NCI-H2227 (cell line): Measurements from ENCODE around the gene CYP26B1.

Experiments
- DNase-seq: peaks from one replicate; lab custom pipeline; 2025; ENCODE audit not compliant: unreplicated experiment; lab: John Stamatoyannopoulos, UW

Gene CYP26B1

GRCh38 chr2:72141881-72142451 is 5.7 kb downstream of the CYP26B1 start:
- DNase-seq: no peak

- no peak for DNase-seq
Measured at GRCh38 chr2:72141032-72141645, 6.5 kb downstream of the CYP26B1 start.

GRCh38 chr2:72140621-72140960 is 7.1 kb downstream of the CYP26B1 start:
- no peak for DNase-seq

- DNase-seq: no peak
Measured at GRCh38 chr2:72139874-72140620, 7.6 kb downstream of the CYP26B1 start.

DNA sequence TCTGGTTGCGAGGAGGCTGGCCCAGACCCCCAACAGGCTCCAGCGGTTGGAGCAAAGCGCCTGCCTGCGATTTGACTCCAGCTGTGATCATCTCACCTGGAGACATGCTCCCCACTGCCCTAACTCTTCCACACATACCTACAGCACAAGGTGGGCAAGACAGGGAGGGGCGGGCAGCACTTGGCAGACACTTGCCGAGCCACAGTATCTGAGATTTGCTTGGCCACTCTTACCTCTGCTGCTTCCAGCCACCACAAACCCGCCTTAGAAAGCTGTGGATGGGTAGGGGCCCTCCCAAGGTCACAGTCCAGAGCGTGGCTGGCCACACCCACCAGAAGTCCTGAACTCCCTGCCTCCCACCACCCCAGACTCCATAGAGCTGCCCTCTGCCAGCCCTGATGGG is 8.2 kb downstream of the CYP26B1 start:
- DNase-seq: no peak

DNA sequence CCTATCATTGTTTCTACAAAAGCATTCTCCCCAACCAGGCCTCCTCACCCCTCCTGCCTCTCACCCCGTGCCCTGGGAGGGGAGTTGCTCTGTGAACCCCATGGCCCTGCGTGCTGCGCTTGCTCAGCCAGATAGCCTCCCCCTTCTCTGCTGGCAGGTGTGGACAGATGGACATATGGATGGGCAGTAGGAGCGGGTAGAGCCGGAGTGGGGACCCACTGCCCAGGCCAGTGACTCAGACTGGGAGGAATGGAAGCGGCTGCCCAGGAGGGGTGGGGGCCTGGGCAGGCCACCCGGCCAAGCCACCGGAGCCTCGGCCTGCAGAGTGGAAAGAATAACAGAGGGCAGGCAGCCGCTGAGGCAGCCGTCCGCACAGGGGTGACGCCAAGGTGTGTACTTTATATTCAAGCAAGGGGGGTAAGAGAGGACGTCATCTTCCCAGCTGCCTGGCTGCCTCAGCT is 8.7 kb downstream of the CYP26B1 start:
- no peak for DNase-seq

DNA sequence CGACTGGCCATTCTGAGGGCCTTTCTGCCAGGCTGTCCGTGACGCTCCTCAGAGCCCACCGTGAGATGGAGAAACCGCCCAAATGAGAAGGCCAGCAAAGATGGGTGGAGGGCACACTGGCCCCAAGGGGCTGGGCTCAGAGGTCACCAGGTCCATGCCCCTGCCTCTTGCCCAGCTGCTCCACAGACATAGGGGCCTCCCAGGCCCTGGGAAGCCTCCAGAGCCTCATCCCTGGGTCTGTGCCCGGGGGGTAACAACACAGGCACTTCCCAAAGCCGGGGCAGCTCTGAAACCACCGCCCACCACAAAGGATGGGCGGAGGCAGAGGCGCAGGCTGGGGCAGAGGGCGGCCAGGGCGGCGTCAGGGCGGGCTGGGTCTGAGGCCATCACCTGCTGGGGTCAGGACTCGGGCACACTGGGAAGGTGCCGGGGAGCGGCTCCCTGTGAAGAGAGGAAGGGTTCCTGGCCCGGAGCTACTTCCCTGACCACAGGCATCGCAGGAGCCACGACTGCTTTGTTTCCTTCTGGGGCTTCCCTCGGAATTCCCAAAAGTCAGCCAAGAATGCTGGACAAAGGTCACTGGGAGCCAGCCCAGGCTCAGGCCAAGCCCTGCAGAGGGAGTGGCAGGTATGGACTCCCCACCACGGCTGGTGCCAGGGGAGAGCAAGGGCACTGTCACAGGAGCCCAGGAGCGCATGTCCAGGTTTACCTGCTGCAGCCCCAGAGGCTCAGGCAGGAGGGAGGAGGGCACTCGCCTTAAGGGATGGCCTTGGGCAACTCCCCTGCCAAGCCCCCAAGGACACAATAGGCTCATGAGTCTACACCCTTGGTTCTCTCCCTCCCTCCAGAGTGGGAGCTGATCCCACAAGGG is 9.4 kb downstream of the CYP26B1 start:
- no peak for DNase-seq

DNA sequence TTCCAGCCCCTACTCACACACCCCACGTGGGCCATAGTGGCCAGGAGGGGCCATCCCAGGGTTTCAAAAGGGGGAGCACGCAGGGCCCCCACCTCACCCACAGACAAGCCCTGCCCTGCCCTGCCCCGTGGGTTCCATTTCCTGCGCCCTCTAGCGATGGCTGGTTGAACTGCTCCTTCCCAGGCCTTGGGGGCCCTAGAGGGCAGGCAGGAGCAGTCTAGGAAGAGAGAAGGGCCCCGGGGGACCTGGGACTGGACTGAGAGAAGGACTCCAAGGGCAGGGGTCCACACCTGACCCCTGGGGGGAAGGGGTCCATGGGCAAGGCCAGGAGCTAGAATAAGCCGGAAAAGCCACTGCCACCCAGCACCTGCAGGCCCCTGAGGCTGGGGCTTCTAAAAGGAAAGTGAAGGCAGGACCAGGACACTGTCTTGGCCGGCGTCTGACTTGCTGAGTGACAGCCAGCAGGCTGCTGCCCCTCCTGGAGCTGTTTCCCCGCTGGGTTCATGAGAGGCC is 10.1 kb downstream of the CYP26B1 start:
- peak; percentile 52 for DNase-seq

DNA sequence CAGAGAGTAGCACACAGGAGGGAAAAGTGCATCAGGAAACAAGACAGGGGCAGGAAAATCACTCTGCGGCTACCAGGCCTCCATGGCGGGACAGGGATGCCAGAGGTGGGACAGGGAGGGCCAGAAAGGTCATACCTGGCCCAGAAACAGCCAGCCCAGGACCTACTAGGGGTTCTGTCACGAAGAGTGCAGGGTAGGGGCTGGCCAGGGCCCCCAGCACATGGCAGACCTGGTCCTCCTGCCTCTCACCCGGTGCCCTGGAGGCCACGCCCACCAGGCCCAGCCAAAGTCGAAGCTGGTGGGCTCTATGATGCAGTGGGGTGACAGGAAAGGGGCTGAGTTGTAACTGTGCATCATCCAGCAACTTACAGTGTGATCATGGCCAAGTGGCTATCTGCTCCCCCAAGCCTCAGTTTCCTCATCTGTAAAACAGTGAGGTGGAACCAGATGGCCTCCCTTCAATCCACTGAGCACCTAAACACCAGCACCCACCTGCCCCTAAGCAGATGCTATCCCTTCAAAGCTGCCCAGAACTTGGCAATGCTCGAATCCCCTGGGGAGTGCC is 10.6 kb downstream of the CYP26B1 start:
- DNase-seq: no peak

DNA sequence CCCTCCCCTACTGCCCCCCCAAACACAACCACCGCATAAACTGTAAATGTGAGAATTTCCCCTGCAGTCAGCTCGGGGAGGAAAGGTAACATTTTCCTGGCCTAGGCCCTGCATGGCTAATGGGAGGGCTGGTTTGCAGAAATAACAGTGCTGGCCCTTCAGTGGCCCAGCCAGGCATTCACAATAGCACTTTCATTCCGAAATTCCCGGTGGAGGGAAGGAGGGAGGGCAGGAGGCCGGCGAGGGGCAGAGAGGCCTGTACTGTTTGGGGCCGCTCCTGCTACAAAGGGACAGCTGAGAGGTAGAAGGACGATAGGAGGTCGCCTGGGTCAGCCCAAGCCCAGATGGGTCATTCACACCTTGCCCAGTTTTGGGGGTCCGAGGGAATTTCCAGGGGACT is 11.3 kb downstream of the CYP26B1 start:
- DNase-seq: no peak

DNA sequence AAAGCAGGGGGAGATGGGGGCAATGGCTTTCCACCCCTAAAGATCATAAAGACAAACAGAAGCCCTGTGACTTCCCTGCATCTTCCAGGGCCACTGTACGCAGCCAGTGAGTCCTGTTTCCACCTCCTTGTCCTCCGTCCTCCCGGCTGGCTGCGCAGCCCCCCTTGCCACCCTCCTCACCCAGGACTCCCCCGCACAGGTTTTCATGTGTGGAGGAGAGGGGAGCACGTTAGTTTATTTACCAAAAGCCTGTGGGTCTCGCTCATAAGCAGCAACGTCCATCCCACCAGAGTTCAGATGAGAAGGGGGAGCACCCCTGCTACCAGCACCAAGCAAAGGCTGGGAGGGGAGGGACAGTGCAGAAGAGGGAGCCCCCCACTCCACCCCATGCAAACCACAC is 11.7 kb downstream of the CYP26B1 start:
- DNase-seq: no peak

GRCh38 chr2:72134997-72135800 is 12.5 kb downstream of the CYP26B1 start:
- no peak for DNase-seq

DNA sequence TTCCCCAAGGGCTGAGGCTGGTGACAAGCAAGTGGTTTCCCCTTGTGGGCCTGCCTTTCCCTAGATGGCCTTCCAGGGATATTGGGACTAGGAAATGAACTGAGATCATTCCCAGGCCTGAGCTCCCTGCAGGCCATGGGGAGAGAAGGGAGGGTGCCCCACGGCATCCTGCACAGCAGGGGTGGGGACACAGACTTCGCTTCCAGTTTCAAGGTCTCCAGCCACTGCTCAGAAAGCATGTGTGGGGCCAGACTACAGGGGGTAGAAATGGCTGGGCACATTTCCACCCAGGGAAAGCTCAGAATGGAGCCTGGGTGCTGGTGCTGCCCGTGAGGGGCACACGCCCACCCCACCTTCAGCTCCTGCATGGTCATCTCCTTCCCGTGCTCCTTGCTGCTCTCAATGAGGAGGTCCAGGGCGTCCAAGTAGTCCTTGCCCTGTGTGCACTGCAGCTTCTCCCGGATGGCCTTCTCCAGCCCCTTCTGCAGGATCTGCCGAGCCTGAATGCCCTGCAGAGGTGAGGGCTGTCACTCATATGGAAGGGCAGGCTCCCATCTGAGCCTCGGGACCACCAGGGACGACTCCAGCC is 13.2 kb downstream of the CYP26B1 start:
- no peak for DNase-seq

GRCh38 chr2:72133721-72134407 is 13.8 kb downstream of the CYP26B1 start:
- no peak for DNase-seq

GRCh38 chr2:72132981-72133720 is 14.5 kb downstream of the CYP26B1 start:
- DNase-seq: no peak

DNA sequence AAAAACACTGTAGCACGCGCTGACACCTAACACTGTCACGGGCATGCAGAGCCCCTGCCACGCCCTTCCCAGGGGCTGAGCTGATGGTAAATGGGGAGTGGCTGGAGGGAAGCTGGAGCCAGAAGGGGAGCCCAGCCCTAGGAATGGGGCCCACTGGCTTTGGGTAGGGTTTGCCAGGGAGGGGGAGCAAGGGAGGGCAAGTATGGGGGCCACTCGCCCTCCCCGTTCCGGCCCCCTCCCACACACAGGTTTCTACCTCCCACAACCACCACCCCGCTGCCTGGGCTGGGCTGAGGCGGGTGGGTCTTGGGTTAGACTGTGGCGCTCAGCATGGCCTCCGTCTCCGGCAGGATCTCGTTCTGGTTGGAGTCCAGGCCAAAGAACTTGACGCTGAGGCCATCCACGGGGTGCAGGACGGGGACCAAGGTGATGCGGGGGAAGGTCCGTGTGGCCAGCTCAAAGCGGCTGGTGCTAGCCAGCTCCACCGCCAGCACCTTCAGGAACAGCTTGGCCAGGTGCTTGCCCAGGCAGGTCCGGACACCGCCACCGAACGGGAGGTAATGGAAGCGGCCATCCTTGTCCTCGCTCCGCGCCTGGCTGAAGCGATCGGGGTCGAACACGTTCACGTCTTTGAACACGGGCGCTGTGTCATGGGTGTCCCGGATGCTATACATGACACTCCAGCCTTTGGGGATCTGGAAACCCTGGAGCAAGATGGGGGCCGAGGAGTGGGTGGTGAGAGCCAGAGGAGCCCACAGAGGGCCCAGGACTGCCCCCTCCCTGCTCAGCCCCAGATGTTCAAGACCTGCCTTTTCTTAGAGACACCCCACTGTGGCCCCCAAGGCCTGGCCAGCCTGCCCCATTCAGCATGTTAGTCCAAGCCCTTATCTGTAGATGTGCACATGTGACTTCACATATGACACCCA is 15.5 kb downstream of the CYP26B1 start:
- no peak for DNase-seq

DNA sequence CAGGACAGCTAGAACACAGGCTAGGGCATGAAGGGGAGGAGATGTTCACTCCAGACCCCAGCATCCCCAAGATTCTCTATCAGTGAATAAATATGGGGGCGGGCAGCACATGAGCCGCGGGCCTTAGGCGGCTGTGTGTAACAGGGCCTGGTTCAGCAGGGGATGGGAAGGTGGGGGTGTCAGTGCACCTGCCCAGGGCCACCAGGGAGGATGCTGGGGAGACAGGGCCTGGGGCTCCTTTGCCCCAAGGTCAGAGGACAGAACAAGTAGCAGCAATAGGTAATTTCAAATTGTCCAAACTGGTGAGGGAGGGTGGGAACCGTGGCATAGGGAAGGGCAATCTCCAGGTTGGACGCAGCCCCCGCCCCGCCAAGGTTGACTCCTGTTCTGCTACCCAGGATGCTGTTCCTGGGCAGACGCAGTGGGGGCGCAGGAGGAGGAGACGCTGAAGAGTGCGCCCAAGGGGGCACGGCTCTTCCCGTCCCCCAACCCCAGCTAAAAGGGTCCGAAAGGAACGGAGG is 16.2 kb downstream of the CYP26B1 start:
- DNase-seq: no peak
